Measurements from ENCODE around the gene NELL1.

NELL1 gene

DNA sequence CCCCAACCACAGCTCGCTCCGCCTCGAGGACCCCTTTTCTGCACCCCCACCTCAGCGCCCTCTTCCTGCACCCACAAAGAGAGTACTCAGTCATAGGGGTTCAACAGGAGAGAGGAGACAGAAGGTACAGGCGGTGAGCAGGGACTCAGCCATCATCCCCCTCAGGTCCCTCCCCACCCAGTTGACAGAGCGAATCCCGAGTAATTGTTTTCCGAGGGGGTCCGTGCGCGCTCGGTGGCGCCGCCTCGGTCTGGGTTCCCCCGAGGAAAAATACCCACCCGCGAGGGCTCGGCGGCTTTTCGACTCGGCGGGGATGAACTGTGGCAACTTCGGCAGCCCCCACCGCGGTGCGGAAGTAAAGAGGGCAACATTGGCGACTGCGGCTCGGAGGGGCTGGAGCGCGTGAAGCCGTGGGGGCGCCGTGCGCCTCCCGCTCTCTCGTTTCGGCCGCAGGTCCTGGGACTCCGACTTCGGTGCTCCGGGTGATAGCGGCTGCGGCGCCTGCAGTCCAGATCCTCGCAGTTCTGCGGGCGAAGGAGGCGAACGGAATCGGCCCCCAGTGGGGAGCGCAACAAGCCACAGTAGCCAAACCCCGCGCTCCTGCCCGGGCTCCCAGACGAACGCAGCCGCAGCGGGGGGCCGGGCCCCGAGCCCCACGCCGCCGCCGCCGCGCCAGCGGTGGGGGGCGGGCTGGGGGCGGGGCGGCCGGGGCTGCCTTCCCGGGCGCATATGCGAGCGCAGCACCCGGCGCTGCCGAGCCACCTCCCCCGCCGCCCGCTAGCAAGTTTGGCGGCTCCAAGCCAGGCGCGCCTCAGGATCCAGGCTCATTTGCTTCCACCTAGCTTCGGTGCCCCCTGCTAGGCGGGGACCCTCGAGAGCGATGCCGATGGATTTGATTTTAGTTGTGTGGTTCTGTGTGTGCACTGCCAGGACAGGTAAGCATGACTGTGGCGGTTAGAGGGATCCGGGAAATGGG, at the start of gene NELL1:
Gene NELL1, plus strand, starts transcription at position 743 of the 976 bp plus-strand sequence.
- FAIRE-seq: no peak

DNA sequence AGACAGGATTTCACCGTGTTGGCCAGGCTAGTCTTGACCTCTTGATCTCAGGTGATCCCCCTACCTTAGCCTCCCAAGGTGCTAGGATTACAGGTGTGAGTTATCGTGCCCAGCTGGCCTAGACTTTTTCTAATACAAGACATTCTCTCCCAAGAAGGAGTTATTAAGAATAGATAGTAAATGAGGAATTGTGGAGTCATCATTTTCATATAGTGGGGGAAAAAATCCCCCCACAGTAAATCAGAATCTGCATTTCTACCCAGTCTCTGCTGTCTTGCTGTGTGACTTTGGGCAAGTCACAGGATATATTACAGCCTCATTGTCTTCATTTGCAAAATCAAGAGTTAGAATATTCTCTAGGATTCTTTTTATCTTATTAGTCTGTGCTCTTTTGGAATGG, 48.4 kb upstream of the NELL1 start:
- no peak for FAIRE-seq

DNA sequence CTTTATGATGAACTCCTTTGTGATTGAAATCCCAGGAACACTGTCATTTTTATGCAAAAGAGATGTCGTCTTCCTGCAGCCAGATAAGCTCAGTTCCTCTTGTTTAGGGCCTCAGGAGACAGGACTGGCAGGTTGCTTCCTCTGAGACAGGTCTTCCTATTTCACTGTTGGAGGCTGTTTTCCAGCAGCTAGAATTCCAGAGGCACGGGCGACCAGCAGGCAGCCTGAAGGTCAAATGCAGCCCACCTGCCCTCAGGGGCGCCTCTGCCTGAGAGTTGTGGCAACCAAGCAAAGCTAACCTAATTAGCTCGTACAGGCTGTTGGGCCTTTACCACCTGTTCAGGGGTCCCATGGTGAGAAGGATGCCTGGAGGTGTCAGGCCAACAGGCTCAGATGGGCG, 47.7 kb upstream of the NELL1 start:
- no peak for FAIRE-seq

- no peak for FAIRE-seq
Observed at GRCh38 chr11:20623252-20623651, 46.1 kb upstream of the NELL1 start.

GRCh38 chr11:20626279-20626678, 43.1 kb upstream of the NELL1 start:
- FAIRE-seq: no peak

GRCh38 chr11:20627026-20627425, 42.4 kb upstream of the NELL1 start:
- FAIRE-seq: no peak

- no peak for FAIRE-seq
Observed at GRCh38 chr11:20627701-20628100, 41.7 kb upstream of the NELL1 start.

DNA sequence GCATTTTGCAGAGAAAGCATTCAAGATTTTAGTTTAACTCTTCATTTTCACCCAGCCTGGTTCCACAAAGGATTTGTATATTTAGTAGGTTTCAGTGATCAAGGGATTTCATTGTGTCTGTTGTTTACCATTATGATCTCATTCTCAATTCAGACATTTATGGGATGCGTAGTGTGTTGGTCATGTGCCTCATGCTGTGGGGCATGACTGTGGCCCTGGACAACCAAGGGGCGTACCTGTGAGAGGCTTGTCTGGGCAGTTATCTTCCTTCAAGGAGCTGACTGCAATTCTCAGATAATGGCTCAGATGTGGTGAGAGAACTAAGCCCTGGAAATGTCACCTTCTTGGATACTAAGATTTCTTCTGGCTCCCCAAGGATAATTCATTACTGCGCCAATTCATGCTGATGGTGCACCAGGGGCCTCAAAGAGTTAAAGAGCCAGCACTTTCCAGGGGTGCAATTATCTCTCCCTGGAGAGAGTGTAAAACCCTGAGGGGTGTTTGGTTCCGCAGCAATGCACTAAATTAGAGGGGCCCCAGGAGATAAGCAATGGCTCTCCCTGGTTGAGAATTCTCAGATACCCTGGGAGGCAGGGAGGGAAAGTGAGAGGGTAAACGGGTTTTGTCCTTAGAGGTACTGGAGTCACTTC, 37.7 kb upstream of the NELL1 start:
- no peak for FAIRE-seq

- FAIRE-seq: no peak
Observed at GRCh38 chr11:20632169-20632532, 37.2 kb upstream of the NELL1 start.

GRCh38 chr11:20634044-20634443, 35.3 kb upstream of the NELL1 start:
- no peak for FAIRE-seq

GRCh38 chr11:20634781-20635180, 34.6 kb upstream of the NELL1 start:
- no peak for FAIRE-seq

- FAIRE-seq: no peak
Observed at GRCh38 chr11:20638074-20638473, 31.3 kb upstream of the NELL1 start.

DNA sequence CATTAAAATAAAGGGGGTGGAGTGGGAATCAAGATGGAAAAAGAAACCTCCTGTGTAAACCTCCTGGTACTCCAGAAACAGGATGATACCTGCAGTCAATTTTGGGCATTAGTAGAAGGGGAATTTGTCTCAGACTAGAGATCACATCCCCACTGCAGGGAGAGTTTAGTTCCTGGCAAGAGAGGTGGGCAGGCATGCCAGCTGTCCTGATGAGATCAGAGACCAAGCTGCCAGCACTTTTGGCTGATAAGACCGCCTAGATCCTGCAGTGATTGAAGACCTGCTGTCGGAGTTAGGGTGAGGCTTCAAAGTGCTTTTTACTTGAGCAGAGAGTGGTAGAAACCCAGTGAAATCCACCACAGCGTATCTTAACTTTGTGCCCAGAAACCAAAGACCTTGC, 29.7 kb upstream of the NELL1 start:
- FAIRE-seq: no peak

GRCh38 chr11:20640401-20640800, 29.0 kb upstream of the NELL1 start:
- FAIRE-seq: no peak

DNA sequence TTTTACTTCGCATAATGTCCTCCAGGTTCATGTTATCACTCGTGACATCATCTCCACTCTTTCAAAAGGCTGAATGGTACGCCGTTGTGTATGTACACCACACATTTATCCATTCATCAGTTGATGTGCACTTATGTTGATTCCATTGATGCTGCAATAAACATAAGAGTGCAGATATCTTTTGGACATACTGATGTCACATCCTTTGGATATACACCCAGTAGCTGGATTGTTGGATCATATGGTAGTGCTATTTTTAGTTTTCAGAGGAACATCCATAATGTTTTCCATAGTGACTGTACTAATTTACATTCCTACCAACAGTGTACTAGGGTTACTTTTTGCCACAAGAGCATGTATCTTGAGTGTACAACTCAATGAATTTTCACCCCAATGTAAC, 25.0 kb upstream of the NELL1 start:
- no peak for FAIRE-seq

DNA sequence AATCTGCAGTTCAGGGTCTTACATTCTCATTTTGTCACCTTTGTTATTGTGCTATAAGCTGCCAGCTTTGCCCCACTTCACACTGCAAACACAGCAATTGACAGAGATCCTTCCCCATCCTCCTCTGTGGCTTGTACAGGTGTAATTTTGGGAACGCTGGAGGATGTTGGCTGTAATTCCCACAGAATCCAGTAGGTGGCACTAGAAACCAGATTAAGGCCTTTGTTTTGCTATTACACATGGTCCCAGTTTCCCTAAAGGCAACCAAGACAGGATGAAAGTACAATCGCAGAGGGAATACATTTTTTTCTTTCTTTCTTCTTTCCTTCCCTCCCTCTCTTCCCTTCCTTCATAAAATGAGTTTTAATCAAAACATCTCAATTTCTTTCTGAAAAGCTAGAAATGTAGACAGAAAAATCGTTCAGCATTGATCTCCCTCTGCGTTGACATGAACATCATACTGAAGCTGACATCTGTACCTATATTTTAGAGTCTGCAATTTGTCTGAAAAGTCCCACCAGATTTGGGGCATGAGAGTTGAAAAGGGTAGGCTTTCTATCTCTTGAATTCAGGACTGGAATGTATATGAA, 21.3 kb upstream of the NELL1 start:
- peak; percentile 78 for FAIRE-seq

- FAIRE-seq: no peak
Observed at GRCh38 chr11:20652150-20652806, 17.1 kb upstream of the NELL1 start.

GRCh38 chr11:20654038-20654437, 15.3 kb upstream of the NELL1 start:
- FAIRE-seq: no peak

GRCh38 chr11:20656901-20657300, 12.5 kb upstream of the NELL1 start:
- no peak for FAIRE-seq

DNA sequence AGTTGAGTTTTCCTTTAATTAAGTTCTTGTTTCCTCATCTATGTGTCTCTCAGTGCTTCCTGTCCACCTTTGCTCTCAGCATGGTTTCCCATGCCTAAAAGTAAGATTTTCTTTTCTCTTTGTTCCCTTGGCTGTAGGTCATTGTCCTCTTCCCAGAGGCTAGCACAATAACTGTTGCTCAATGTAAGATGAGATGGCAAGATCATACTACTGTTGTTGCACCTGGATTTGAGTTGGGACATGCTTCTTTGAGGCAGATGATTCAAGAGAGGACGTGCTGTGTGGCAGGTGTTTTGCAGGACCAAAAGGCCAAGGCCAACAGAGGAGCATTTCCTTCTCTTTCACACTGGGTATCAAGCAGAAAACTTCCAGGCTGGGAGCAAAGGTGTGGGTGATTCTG, 11.3 kb upstream of the NELL1 start:
- no peak for FAIRE-seq

GRCh38 chr11:20661445-20661844, 7.9 kb upstream of the NELL1 start:
- no peak for FAIRE-seq

GRCh38 chr11:20661850-20662249, 7.5 kb upstream of the NELL1 start:
- FAIRE-seq: no peak

DNA sequence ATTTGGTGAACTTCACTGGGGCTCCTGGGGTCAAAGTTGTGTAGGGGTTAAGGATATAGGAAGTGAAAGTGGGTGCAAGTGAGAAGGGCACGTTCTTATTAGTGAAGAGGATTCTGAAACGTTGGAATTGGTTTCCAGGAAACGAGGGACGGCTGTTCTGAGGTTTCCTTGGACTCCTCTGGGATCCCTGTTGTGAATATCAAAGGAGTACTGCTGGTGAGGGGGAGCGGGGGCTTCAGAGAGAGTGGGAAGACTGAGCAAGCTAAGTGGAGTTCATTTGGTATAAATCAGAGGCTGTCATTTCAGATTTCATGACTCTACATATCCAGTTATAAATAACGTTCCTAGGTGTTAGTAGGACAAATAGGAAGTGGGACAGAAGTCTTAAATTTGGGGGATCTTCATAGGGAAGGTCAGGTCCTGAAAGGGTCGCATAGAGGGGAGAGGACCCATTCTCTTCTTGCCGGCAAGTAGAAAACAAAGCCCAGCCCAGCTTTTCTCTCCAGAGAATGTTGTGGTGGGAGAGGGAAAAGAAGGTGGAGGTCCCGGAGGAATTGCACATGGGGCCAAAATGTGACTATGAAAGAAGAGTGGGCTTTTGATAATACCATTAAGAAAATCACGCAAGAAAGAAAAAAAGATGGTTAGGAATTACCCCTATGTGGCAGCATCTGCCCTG, 1.1 kb upstream of the NELL1 start:
- no peak for FAIRE-seq
